HG02885 (cell line): ENCODE measurements around the gene STK36.
"Not testable (repeated sequence)": the region's sequence is repeated elsewhere in the genome, so short reads cannot be mapped to it uniquely, and the experiment has no call there.

Source experiments
- ATAC-seq: cut with Tn5 transposase; IDR thresholded peaks from one replicate; pipeline ENCODE4 v1.9.1; 2021; ENCODE audit warnings: mild to moderate bottlenecking; ENCODE audit not compliant: unreplicated experiment, poor library complexity

Gene STK36

GRCh38 chr2:218662377-218662776 is 9.5 kb upstream of the STK36 start:
- ATAC-seq, result no peak

GRCh38 chr2:218662827-218663226 is 9.1 kb upstream of the STK36 start:
- ATAC-seq, result no peak

- no peak for ATAC-seq
Measured at GRCh38 chr2:218663901-218664300, 8.0 kb upstream of the STK36 start.

GRCh38 chr2:218664653-218665052 is 7.2 kb upstream of the STK36 start:
- ATAC-seq, result no peak

GRCh38 chr2:218671097-218671653 is 711 bp upstream of the STK36 start:
- no peak for ATAC-seq

- no peak for ATAC-seq
Measured at GRCh38 chr2:218679119-218679518, 7.2 kb downstream of the STK36 start.

- no peak for ATAC-seq
Measured at GRCh38 chr2:218680061-218680460, 8.2 kb downstream of the STK36 start.

- ATAC-seq, result not testable (repeated sequence)
Measured at GRCh38 chr2:218687400-218688060, 15.6 kb downstream of the STK36 start.

GRCh38 chr2:218691234-218691633 is 19.3 kb downstream of the STK36 start:
- no peak for ATAC-seq

GRCh38 chr2:218694405-218695145 is 22.7 kb downstream of the STK36 start:
- no peak for ATAC-seq

GRCh38 chr2:218698885-218699284 is 27.0 kb downstream of the STK36 start:
- no peak for ATAC-seq

GRCh38 chr2:218701806-218702205 is 29.9 kb downstream of the STK36 start:
- ATAC-seq, result no peak

- ATAC-seq, result no peak
Measured at GRCh38 chr2:218703341-218703740, 31.5 kb downstream of the STK36 start.

GRCh38 chr2:218708086-218708485 is 36.2 kb downstream of the STK36 start:
- peak; percentile 21 for ATAC-seq

- ATAC-seq, result no peak
Measured at GRCh38 chr2:218709908-218710307, 38.0 kb downstream of the STK36 start.

GRCh38 chr2:218710334-218710686 is 38.4 kb downstream of the STK36 start:
- no peak for ATAC-seq

GRCh38 chr2:218710687-218711549 is 39.0 kb downstream of the STK36 start, which contains the start of gene TTLL4:
TSS of gene TTLL4 (plus strand) at chr2:218710835. CDS start at chr2:218737677, 26,842 bp downstream.
- peak; percentile 96 for ATAC-seq

GRCh38 chr2:218711550-218711929 is 39.7 kb downstream of the STK36 start:
- ATAC-seq, result no peak

- no peak for ATAC-seq
Measured at GRCh38 chr2:218713922-218714321, 42.0 kb downstream of the STK36 start.

GRCh38 chr2:218716070-218716469 is 44.2 kb downstream of the STK36 start:
- ATAC-seq, result no peak

GRCh38 chr2:218717262-218717661 is 45.4 kb downstream of the STK36 start:
- ATAC-seq, result no peak
